Measurements from ENCODE around the gene NBAS. TPM values are rescaled to one million over a fixed set of nuclear protein-coding genes. Genes with fewer than 3 reads are reported as not detected.
A peak's percentile ranks its signal among the peaks of the same experiment; 100 is the strongest.

The NBAS gene
- total RNA-seq, 3 donors from 2014 or later (not counting 1 experiment from before 2014, with no cell fraction given) = 27.8 to 34.7 (median 29.2) TPM

GRCh38 chr2:15242936-15243461 lies 318.1 kb downstream of the NBAS start:
- peaks cover 4% of the 10 kb centered on the region for H3K36me3 Mint-ChIP-seq
- peaks cover 38 to 44% of the 10 kb centered on the region in 2 donors for H3K4me1 Mint-ChIP-seq
- H3K9me3 Mint-ChIP-seq = no peaks in the 10 kb centered on the region
- Histone ChIP-seq H3K27me3 (ENCODE audit: control insufficient read depth, insufficient read depth, low read length) (no peaks in the 10 kb centered on the region), H3K36me3 (ENCODE audit: control insufficient read depth, insufficient read depth, low read length) (no peaks in the 10 kb centered on the region), H3K4me3 (ENCODE audit: low read length) (no peak overlapping the region), H3K9me3 (ENCODE audit: control insufficient read depth, insufficient read depth, low read length) (no peaks in the 10 kb centered on the region), H3K4me1 (ENCODE audit: control insufficient read depth, insufficient read depth, low read length) (peaks cover 3% of the 10 kb centered on the region), H3K27ac (ENCODE audit: low read length) (no peak overlapping the region)
- DNase-seq (no peak), ATAC-seq (peak in 2 of 3 donors; percentile 57 to 71)
- TF ChIP-seq CTCF (IDR thresholded peaks at IDR 0.05) = no peak
- peak overlapping the region; percentile 8 for H3K4me3 Mint-ChIP-seq
- 51% methylated on average over 3 of the region's 3 CpGs for whole genome bisulfite sequencing (ENCODE audit: insufficient coverage)
- H3K27ac Mint-ChIP-seq = peak overlapping the region in 1 of 2 donors; percentile 12
- intact Hi-C loops (cut with micrococcal nuclease) = no loop called here
- no peaks in the 10 kb centered on the region for H3K27me3 Mint-ChIP-seq (ENCODE audit: low read depth in 2 of 2)

GRCh38 chr2:15241929-15242328 lies 319.2 kb downstream of the NBAS start:
- H3K4me1 Mint-ChIP-seq = peaks cover 28 to 36% of the 10 kb centered on the region in 2 donors
- Histone ChIP-seq H3K4me3 (ENCODE audit: low read length) (no peak overlapping the region), H3K9me3 (ENCODE audit: control insufficient read depth, insufficient read depth, low read length) (no peaks in the 10 kb centered on the region), H3K27ac (ENCODE audit: low read length) (no peak overlapping the region), H3K36me3 (ENCODE audit: control insufficient read depth, insufficient read depth, low read length) (no peaks in the 10 kb centered on the region), H3K4me1 (ENCODE audit: control insufficient read depth, insufficient read depth, low read length) (peaks cover 3% of the 10 kb centered on the region), H3K27me3 (ENCODE audit: control insufficient read depth, insufficient read depth, low read length) (no peaks in the 10 kb centered on the region)
- ATAC-seq = no peak
- H3K27ac Mint-ChIP-seq = no peak overlapping the region
- TF ChIP-seq CTCF (IDR thresholded peaks at IDR 0.05) = no peak
- H3K36me3 Mint-ChIP-seq = peaks cover 6% of the 10 kb centered on the region
- DNase-seq = no peak
- no peaks in the 10 kb centered on the region for H3K9me3 Mint-ChIP-seq
- no peak overlapping the region for H3K4me3 Mint-ChIP-seq
- no peaks in the 10 kb centered on the region for H3K27me3 Mint-ChIP-seq (ENCODE audit: low read depth in 2 of 2)
- intact Hi-C loops (cut with micrococcal nuclease) = no loop called here
- WGBS (ENCODE audit: insufficient coverage) = 99% methylated on average over 3 of the region's 3 CpGs

GRCh38 chr2:15241201-15241600 lies 319.9 kb downstream of the NBAS start:
- no peak overlapping the region for H3K27ac ChIP-seq (ENCODE audit: low read length)

More at GRCh38 chr2:15241201-15241600, 319.9 kb downstream of the NBAS start:
- Histone ChIP-seq H3K36me3 (ENCODE audit: control insufficient read depth, insufficient read depth, low read length) (no peaks in the 10 kb centered on the region), H3K9me3 (ENCODE audit: control insufficient read depth, insufficient read depth, low read length) (no peaks in the 10 kb centered on the region), H3K4me3 (ENCODE audit: low read length) (no peak overlapping the region), H3K27me3 (ENCODE audit: control insufficient read depth, insufficient read depth, low read length) (no peaks in the 10 kb centered on the region), H3K4me1 (ENCODE audit: control insufficient read depth, insufficient read depth, low read length) (peaks cover 3% of the 10 kb centered on the region)
- Mint-ChIP-seq H3K27me3 (ENCODE audit: low read depth in 2 of 2) (no peaks in the 10 kb centered on the region), H3K4me1 (peaks cover 22 to 29% of the 10 kb centered on the region in 2 donors), H3K36me3 (peaks cover 6% of the 10 kb centered on the region), H3K9me3 (no peaks in the 10 kb centered on the region), H3K4me3 (no peak overlapping the region), H3K27ac (no peak overlapping the region)
- no peak for ATAC-seq
- intact Hi-C loops (cut with micrococcal nuclease) = no loop called here
- TF ChIP-seq CTCF (IDR thresholded peaks at IDR 0.05) = no peak
- DNase-seq = no peak
- 100% methylated on average over 1 of the region's 1 CpG for WGBS (ENCODE audit: insufficient coverage)

Measured in natural killer cell (primary cell).